Activated CD4-positive, alpha-beta T cell treated with anti-CD3 and anti-CD28 coated beads, Interleukin-2, amount 50 U/mL, for 1 hour (primary cell): ENCODE results near the gene PDGFRA.
A peak's percentile ranks its signal among the peaks of the same experiment; 100 is the strongest.
"Not testable (repeated sequence)": the region's sequence is repeated elsewhere in the genome, so short reads cannot be mapped to it uniquely, and the experiment has no call there.

ENCODE experiments used
- DNase-seq: peaks from one replicate; pipeline ENCODE4 v3.0.0-alpha.2; 2020

PDGFRA gene

GRCh38 chr4:54228056-54228527 lies 1.0 kb upstream of the PDGFRA start:
- no peak for DNase-seq

DNA sequence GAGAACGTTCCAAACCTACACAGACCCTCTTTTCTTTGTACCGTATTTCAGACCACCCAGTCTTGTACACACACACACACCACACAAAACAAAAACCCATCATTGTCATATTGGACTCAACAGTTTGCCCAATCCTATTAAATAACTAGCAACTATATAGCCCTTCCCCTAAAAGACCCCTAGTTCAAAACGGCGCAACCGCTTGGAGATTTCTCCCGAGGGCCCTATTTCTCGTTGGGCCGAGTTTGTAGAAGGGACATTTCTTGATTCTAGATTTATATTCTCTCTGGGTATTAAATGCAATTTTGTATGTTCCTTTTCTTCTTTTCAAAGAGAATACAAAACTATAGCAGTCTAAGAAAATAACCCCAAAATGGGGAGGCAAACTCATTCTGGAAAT lies 547 bp upstream of the PDGFRA start:
- DNase-seq = no peak

DNA sequence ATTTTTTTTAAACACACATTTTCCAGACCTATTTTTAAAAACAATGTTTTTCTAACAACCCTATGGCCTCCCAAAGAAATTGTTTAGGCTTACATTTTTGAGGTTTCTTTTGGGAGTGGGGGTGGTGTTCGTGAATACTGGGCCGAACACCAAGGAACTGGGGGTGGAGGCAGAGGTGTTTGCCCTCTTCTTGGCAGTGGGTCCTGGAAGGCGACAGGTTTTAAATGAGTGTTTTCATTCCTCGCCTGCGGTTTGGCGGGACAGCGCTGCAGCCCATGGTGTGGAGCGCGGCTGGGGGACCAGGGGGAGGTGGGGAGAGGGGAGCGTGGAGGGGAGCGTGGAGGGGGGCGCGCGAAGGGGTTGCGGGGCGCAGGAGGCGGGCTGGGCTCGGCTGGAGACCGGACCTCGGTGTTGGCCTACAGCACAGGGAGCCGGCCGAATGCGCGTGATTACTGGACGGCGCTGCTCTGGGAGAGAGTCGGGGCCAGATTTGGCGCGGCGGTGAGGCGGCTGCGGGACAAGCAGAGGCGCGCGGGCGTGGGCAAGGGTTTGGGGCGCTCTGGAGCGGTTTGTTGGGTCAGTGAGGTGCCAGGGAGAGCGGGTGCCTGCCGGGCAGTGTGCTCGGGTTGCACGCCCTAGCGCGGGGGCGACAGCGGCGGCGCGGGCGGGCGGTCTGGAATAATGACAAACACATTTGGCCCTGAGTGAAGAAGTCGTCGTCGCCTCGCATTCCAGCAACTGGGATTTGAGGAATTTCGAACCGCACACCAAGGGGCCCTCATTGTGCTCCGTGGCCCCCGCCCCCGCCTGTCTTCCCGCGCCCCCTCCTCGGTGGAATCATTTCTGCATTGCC lies 764 bp downstream of the PDGFRA start:
- no peak for DNase-seq

GRCh38 chr4:54230484-54231418 lies 1.7 kb downstream of the PDGFRA start:
- DNase-seq = no peak

DNA sequence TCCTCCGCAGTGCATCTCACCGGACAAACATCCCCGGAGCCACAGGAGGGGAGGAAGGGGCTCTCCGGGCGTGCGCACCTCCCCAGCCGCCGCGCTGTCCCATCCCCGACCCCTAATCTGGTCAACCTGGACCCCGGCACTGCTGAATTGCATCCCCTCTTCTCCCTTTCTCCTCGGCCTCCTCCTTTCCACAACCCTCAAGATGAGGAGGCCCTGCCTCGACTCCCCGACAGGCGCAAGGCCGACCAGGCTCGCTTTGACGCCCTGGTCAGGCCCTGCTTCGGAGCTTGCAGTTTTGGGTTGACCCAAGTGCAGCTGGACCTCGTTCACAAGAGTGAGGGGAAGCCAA lies 2.3 kb downstream of the PDGFRA start:
- no peak for DNase-seq

GRCh38 chr4:54231768-54232688 lies 2.9 kb downstream of the PDGFRA start:
- DNase-seq = no peak

DNA sequence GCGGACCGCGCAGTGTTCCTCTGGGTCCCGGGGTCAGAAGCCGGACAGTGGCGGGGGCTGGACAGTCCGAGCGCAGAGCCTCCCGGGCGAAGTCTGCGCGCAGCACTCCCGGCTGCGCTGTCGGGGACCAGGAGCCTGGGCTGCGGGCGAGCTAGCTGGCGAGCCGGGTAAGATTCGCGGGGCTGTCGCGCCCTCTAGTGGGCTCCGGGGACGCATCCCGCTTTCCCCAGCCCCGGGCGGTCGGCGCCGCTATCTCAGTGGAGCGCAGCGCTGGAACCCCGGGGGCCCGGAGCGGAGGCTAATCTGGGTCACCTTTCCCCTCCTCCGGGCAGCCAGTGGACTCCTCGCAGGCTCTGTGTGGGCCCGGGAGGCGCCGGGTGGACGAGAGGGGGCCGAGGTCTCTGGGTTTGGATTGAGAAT lies 4.2 kb downstream of the PDGFRA start:
- DNase-seq = peak; percentile 67

DNA sequence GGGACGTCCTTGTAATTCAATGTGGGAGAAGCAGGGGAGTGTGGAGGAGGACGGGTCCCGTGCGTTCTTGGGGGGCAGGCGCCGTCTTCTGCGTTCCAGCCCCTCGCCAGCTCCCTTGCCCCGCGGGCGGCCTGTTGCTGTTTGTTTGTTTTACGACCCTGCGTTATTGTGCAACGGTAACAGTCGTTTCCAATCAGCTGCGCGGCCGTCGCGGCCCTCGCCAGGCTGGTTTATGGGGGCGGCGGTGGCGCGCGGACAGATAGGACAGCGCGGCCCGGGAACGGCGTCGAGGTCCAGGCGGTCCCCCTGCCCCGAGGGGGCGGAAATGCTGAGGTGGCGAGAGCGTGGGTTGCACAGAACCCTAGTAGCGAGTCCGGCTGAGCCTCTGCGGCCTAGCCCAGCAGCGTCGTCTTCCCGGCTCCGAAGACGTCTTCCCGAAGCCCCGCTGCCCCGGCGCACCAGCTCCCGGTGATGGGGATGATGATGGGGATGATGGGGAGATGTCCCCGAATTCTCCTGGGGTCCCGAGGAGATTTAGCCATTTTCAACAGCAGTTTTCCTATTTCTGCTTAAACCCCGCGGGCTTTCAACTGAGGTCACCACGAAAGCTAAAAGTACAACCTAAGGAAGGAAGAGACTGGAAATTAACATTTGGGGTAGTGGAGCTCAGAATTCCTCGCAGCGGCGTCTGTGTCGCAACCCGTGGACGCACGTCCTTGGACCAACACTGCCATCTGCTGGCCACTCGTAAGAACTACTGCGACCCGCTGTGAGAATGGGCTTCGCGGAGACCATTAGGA lies 4.8 kb downstream of the PDGFRA start:
- peak; percentile 71 for DNase-seq

DNA sequence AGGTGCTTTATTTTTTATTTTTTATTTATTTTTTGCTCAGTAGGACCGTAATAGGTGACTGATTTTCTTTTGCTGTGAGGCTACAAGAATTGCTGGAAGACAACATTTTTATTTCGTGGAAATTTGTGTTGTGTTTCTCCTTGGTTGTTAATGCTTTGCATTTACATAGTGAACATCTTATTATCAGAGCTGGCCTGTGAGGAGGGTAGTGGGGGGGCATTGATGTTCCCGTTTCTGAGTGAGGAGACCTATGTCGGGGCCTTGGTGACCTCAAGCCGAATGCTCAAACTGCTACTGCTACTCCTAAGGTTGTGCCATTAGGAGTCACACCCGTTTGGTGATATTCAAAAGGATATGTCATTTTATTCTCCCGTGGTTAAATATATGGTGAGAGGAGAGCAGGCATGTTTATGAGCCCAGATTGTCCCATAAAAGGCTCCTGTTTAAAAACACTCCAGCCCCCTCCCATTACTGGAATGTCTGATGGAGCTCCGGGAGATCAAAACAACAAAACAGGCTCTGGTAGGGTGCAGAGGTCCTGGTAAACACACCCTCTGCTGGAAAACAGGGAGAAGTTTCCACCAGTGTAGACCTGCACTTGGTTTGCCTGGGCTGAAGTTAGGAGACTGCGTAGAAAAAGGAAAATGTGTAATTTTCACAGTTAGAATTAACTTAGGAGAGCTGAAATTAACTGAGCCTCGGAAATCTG lies 5.6 kb downstream of the PDGFRA start:
- DNase-seq = no peak

GRCh38 chr4:54236316-54236715 lies 7.2 kb downstream of the PDGFRA start:
- not testable (repeated sequence) for DNase-seq

- DNase-seq = no peak
Observed at GRCh38 chr4:54237770-54238169, 8.7 kb downstream of the PDGFRA start.

DNA sequence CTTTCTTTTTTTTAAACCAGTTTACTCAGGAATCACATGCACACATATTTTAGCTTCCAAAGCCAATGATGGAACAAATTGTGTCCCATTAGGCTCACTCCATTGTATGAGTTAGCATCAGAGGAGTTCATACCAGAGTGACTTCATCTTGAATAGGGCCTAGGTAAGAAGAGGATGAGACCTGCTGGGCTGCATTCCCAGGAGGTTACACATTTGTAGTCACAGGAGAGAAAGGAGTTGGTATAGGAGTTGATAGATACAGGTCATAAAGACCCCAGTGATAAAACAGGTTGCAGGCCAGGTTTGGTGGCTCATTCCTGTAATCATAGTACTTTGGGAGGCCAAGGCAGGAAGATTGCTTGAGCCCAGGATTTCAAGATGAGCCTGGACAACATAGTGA lies 9.3 kb downstream of the PDGFRA start:
- no peak for DNase-seq

GRCh38 chr4:54241268-54241823 lies 12.3 kb downstream of the PDGFRA start:
- not testable (repeated sequence) for DNase-seq

GRCh38 chr4:54243541-54243940 lies 14.4 kb downstream of the PDGFRA start:
- not testable (repeated sequence) for DNase-seq

DNA sequence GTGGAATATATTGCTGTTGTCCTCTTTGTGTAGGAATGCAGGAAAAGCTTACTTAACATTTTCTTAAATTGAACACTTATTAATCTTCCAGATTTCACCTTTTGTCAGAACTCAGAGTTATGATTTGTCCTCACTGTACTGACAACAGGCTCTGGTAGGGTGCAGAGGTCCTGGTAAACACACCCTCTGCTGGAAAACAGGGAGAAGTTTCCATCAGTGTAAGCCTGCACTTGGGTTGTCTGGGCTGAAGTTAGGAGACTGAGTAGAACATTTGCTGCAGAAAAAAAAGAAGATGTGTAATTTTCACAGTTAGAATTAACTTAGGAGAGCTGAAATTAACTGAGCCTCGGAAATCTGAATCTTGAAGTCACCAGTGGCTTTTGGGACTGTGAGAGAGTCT lies 23.2 kb downstream of the PDGFRA start:
- not testable (repeated sequence) for DNase-seq

DNA sequence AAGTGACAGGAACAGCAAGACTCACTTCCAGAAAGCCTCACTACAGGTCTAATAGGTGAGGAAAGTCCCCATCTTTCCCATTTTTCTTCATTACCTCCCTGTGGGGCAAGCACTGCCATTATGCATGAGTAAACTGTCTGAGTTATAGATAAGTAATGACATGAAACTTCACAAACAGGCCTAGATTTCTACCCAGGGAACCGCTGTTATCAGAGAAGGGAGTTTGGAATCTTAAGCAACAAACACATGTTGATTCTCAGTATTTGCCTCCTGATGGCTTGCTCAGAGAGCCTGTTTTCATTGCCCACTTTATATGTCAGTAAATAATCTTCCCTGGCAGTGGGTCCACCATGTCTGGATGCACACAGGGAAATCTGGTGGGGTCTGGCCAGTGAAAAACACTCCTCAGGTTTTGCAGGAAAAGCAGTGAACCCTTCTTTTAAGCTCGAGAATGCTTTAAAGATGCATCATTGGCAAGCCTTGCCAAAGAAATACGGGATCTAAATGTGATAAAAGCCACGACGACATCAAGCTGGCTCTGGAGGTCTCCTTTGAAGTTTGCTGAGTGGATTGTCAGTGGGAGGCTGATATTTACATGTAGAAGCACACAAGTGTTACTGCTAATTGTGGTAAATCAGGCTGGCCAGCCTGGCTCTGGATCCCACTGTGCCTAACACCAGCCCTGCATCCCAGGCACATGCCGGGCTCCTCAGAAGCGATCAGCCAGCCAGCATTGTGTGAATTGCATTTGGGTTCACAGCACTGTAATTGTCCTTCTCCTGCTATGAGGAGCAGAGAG lies 25.2 kb downstream of the PDGFRA start:
- DNase-seq = no peak

GRCh38 chr4:54254915-54255246 lies 25.8 kb downstream of the PDGFRA start:
- DNase-seq = no peak

DNA sequence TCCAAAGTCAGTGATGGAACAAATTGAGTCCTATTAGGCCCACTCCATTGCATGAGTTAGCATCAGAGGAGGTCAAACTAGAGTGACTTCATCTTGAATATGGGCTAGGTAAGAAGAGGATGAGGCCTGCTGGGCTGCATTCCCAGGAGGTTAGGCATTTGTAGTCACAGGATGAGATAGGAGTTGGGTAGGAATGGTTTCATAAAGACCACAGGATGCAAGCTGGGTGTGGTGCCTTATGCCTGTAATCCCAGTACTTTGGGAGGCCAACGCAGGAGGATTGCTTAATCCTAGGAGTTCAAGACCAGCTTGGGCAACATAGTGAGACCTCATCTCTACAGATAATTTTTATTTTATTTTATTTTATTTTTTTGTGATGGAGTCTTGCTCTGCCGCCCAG lies 26.8 kb downstream of the PDGFRA start:
- no peak for DNase-seq

DNA sequence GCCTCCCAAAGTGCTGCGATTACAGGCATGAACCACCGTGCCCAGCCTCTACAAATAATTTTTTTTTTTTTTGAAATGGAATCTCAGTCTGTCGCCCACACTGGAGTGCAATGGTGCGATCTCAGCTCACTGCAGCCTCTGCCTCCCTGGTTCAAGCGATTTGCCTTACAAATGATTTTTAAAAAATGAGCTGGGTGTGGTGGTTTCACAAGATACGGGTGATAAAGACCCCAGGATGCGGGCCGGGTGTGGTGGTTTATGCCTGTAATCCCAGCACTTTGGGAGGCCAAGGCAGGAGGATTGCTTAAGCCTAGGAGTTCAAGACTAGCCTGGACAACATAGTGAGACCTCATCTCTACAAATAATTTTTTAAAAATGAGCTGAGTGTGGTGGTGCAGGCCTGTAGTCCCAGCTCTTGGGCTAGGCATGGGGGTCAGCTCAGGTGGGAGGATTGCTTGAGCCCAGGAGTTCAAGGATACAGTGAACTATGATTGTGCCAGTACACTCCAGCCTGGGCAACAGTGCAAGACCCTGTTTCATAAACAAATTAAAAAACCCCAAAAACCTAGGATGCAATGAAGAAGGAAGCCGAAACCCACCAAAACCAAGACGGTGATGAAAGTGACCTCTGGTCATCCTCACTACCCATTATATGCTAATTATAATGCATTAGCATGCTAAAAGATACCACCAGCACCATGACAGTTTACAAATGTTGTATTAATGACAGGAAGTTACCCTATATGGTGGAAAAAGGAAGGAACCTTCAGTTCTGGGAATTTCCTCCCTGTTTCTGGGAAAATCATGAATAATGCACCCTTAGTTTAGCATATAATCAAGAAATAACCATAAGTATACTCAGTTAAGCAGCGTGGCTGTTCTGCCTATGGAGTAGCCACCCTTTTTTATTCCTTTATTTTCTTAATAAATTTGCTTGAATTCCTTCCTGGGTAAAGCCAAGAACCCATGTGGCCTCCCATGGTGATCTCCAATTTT lies 27.7 kb downstream of the PDGFRA start:
- DNase-seq = no peak
